B cell (primary cell): ENCODE results near the gene LDHD.

Experiments used
- CTCF ChIP-seq: fragments of 200-600 bp; IDR thresholded peaks from one replicate; pipeline ENCODE4 v1.8.0; 2022; ENCODE audit warnings: antibody characterized with exemption, mild to moderate bottlenecking
- EZH2 ChIP-seq: IDR thresholded peaks from 2 replicates; pipeline ENCODE4 v1.6.1; 2012; ENCODE audit warnings: borderline replicate concordance, low read depth, mild to moderate bottlenecking, moderate library complexity, low read length; ENCODE audit not compliant: insufficient read depth, poor library complexity, severe bottlenecking

GRCh38 chr16:75063549-75064088 is 53.0 kb downstream of the LDHD start:
- TF ChIP-seq CTCF: no peak
- no peak for TF ChIP-seq EZH2
